DMS153 treated with DMSO at 0.1 percent for 48 hours (cell line): ENCODE data around the gene CTTN.

Source experiments
- DNase-seq: peaks from one replicate; lab custom pipeline; 2025; ENCODE audit not compliant: unreplicated experiment; lab: John Stamatoyannopoulos, UW

CTTN gene

GRCh38 chr11:70397983-70398833 is at the start of gene CTTN:
TSS of gene CTTN (plus strand) at chr11:70398529. CDS start at chr11:70407298, 8,769 bp downstream.
- peak; percentile 79 for DNase-seq

- no peak for DNase-seq
These were observed 49.7 kb upstream of the CTTN start for GRCh38 chr11:70348608-70349007.

GRCh38 chr11:70351646-70352045 is 46.7 kb upstream of the CTTN start:
- no peak for DNase-seq

- no peak for DNase-seq
These were observed 46.2 kb upstream of the CTTN start for GRCh38 chr11:70352100-70352499.

GRCh38 chr11:70352601-70353000 is 45.7 kb upstream of the CTTN start:
- DNase-seq, result no peak

- DNase-seq, result no peak
These were observed 45.0 kb upstream of the CTTN start for GRCh38 chr11:70353329-70353728.

- no peak for DNase-seq
These were observed 44.3 kb upstream of the CTTN start for GRCh38 chr11:70353900-70354568.

- DNase-seq, result no peak
These were observed 43.7 kb upstream of the CTTN start for GRCh38 chr11:70354629-70355028.

GRCh38 chr11:70358753-70359152 is 39.6 kb upstream of the CTTN start:
- DNase-seq, result no peak

- no peak for DNase-seq
These were observed 38.7 kb upstream of the CTTN start for GRCh38 chr11:70359451-70360205.

GRCh38 chr11:70360211-70360610 is 38.1 kb upstream of the CTTN start:
- no peak for DNase-seq

- DNase-seq, result no peak
These were observed 34.2 kb upstream of the CTTN start for GRCh38 chr11:70364178-70364577.

GRCh38 chr11:70364745-70365543 is 33.4 kb upstream of the CTTN start:
- DNase-seq, result no peak

- no peak for DNase-seq
These were observed 32.8 kb upstream of the CTTN start for GRCh38 chr11:70365544-70365927.

GRCh38 chr11:70367071-70367470 is 31.3 kb upstream of the CTTN start:
- DNase-seq, result no peak

GRCh38 chr11:70368961-70369360 is 29.4 kb upstream of the CTTN start:
- no peak for DNase-seq

GRCh38 chr11:70371241-70371640 is 27.1 kb upstream of the CTTN start:
- no peak for DNase-seq

GRCh38 chr11:70372076-70372475 is 26.3 kb upstream of the CTTN start:
- DNase-seq, result no peak

- no peak for DNase-seq
These were observed 21.7 kb upstream of the CTTN start for GRCh38 chr11:70376621-70377020.

- no peak for DNase-seq
These were observed 20.7 kb upstream of the CTTN start for GRCh38 chr11:70377645-70378044.
